Activated CD4-positive, CD25-positive, alpha-beta regulatory T cell treated with anti-CD3 and anti-CD28 coated beads, Interleukin-2, amount 50 U/mL, for 16 hours (primary cell): ENCODE data around the gene TAGLN3.
"Not testable (repeated sequence)": the region's sequence is repeated elsewhere in the genome, so short reads cannot be mapped to it uniquely, and the experiment has no call there.

Experiments used
- DNase-seq: peaks from one replicate; pipeline ENCODE4 v3.0.0-alpha.2; 2020; ENCODE audit warnings: low read depth, low spot score

TAGLN3 gene

DNA sequence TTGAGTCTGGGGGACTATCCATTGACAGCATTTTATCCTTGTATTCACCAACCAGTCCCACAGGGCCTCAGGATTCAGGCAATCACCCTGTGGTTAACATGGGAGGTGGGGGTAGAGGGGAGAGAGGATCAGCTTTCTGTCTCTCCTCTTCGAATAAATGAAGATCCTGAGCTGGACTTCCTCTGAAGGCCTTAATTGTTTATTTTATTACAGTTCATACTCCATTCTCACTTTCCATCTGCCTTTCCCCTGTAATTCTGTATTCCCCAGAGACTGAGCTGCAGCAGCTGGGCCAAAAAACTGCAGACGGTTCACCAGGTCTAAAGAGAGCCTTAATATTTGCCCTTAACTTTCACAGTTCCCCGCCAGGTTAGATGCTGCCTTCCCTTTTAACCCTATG, 11.9 kb downstream of the TAGLN3 start:
- DNase-seq = no peak

DNA sequence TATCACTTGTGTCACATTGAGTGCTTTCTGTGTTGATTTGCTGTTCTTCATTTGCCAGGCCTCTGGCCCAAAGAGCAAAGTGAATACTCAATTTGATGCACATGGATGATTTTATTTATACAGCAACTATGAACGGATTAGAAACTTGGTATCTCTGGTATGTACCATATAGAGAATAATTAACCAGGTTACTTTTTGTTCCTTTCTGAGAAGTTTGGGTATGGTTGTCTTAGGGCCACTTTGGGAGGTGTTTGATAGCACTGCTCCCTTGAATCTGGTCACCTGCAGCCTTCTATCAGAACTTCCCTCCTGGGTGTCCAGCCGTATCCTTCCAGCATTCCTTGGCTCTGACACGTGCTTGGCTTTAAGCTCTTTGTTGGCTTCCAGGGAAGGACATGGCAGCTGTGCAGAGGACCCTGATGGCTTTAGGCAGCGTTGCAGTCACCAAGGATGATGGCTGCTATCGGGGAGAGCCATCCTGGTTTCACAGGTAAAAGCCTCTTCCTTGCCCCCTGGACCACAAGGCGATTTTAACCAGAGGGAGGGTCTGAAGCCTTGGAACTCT, 12.7 kb downstream of the TAGLN3 start:
- no peak for DNase-seq

DNA sequence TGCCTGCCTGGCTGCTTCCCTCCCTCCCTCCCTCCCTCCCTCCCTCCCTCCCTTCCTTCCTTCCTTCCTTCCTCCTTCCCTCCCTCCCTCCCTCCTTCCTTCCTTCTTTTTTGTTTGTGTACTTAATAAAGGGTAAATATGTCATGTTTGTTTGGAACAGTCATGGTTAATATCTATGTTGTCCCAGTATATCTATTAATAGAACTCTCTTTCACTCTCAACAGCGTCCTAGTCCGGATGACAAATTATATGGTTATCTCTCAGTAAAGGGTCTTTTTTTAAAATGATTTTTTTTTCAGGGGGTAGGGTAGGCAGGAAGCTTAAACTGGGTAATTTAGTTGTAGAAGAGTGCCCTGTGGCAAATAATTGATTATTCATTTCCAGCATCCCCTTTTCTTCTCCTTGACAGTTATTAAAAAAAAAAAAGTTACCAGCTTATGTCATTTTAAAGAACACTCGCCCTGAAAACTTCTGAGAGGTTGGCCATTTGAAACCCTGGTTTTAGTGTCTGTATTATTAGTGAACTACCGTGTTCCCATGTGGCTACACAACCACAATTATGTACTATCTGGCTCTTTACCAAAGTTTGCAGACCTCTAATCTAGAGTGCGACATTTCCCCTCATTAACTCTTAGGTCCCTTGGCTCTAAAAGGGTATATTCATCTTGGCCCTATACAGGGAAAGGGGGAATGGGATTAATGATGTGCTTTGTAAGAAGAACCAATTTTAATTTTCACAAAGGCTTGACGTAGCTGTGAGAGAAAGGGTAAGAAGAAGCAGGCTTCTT, 13.7 kb downstream of the TAGLN3 start:
- no peak for DNase-seq

DNA sequence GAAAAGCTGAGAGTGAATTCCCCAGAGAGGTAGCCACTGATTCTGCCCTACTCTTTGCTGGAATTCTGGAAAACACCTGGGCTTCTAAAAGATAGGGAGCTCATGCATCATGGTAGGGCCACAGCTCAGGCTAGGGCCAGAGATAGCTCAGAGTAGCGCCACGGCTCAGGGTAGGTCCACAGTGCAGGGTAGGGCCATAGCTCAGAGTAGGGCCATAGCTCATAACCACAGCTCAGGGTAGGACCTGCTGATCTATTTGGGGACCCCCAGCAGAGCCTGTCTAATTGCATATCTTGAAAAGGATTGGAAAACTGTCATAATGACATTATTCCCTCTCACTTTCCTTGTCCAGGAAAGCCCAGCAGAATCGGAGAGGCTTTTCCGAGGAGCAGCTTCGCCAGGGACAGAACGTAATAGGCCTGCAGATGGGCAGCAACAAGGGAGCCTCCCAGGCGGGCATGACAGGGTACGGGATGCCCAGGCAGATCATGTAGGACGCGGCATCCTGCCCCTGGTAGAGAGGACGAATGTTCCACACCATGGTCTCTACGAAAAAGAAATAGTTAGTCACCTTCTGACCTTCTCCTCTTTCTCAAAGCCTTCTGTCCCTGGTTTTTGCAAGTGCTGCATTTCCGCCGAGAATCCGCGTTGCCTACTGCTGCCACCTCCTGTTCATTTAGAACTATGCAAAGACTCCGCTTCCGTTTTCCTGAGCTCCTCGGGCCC, 14.5 kb downstream of the TAGLN3 start:
- DNase-seq = peak; percentile 26

DNA sequence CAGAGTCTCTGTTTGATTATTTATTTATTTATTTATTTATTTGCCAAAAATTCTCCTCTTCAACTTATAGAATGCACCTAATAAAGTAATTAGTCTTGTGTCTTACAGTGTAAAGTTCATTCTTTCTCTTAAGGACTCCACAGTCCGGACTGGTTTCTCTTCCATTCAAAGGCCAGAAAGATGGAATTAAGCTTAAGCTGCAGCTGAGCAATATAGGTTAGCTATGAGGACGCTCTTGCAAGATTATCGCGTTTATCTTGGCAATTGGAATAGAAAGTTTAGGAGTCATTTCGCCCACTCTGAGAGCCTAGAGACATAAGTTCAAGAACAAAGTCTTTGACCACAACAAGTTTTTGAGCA, 15.0 kb downstream of the TAGLN3 start:
- no peak for DNase-seq

DNA sequence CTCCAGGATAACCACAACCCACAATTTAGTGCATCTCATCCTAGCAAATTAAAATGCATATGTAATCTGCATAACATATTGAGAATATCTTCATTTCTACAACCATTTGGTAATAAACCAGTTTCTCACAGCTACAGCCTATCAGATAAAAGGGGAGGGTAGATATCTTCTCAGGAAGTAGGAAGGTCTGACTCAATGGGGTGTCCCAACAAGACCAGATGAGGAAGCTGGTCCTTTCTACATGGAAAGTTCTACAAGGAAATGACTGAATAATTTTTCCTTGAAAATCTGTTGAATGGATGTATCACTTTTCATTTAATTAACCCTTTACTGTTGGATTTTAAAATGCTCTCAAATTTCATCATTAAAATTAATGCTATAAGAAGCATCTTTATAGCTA, 18.4 kb downstream of the TAGLN3 start:
- no peak for DNase-seq

DNA sequence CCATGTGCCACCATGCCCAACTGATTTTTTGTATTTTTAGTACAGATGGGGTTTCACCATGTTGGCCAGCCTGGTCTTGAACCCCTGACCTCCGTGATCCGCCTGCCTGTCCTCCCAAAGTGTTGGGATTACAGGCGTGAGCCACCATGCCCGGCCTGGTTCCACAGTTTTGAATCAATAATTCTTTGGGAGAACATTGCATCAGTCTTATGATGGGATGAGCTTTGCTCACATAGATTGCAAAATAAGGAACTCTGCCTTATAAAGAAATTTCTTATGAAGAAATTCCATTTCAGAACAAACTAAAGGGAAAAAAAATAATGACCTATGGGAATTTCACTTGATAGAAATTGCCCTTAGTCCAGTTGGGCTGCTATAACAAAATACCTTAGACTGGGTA, 20.0 kb downstream of the TAGLN3 start:
- DNase-seq = no peak

DNA sequence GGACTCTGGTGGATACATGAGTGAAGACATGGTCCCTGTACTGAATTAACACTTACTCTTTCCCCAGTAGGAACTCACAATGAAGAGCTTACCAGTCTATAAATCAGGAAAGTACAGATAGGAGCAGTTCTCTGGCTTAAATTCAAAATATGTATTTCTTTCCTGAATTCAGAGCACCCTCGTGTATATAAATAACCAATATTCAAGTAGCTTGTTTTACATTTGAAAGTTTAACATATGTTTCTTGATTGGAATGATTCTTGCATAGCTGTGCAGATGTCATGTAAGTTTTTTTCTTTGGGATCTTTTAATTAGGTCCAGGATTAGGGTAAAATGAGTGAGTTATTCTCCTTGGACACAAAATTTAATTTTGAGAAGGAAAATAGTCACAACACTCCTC, 21.0 kb downstream of the TAGLN3 start:
- DNase-seq = no peak

DNA sequence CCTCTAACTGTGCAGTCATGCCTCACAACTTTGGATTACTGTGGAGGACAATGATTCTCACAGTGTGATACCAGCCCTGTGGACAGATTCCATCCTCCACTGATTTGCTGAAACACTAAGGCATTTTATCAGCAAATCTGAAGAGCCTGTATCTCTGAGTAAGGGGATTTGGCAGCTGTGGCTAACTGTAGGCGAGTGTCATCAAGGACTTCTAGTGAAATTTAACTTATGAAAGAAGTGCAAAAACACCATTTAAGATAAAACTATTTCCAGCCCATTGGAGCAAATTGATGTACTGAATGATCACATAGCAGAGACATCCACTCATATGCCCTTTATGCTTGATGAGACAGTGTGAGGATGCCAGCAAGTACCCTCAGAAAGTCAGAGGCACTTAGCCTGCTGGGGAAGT, 22.0 kb downstream of the TAGLN3 start:
- DNase-seq = no peak

DNA sequence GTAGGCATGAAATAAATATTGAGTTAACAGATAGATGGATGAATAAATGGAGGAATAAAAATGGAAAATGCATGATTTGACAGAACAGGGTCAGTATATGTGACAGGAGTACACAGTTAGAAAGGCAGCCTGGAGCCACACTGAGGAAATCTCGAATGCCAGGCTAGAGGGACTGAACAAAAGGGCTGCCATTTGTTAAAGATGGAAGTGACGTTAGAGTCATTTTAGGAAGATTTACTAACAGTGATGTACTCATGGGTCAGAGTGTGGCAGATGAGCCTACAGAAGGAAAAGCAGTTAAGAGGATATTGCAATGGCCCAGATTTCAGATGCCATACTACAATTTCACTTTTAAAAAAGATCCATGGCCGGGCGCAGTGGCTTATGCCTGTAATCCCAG, 28.4 kb downstream of the TAGLN3 start:
- DNase-seq = no peak

DNA sequence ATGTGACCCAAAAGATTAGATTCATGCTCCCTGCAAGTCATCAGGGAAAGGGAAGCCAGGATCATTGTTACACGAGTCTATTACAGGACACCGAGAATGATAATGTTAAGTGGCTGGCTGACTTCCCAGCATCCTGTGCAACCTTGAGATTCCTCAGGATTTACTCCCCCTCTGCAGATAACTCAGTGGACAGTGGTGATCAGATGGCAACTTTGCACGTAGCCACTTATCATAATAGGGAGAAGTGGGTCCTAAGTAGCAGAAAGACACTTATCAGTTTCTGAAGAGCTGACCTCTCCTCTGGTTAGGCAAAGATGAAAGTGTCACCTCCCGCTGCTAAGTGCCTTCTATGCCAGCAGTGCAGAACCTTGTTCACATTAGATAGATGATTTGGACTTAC, 29.1 kb downstream of the TAGLN3 start:
- DNase-seq = no peak

DNA sequence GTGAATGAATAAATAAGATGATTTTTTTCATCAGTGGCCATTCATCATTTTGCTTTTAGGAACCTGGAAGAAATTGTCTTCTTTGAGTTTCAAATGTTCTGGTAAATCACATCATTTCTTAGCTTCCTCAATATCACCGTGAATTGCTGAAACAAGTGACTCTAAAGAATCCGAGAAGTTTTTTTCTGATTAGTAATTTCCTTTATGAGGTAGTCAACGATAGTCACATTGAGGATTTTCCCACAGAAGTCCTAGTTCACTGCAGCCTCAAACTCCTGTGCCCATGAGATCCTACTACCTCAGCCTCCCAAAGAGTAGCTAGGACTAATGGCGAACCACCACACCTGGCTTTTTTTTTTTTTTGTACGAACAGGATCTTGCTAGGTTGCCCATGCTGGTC, 32.2 kb downstream of the TAGLN3 start:
- no peak for DNase-seq

DNA sequence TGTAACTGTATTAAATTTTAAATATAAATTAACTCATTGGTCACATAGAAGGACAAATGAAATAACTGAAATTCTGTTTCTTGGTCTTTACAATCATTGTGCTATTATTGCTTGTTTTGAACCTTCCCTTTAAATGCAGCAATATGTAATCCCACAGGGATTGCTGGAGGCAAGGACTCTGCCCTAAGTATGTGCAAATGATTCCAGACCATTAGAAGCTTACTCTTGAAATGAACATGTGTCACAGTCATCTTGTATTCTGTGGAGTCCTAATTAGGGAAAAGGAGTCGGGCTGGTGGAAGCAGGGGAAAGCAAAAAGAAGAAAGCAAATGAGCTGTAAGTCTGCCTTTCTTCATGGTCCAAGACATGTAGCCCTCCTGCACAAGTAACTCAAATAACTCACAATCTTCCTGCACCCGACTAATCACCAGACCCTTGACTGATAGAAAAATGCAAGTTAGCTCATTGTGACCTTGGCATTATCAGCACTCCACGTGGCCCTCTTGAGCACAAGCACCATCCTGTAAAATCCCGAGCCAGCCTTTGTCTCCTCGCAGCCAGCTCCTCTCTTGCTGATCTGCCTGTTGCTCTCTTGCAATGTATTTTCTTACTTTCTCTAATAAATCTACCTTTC, 33.5 kb downstream of the TAGLN3 start:
- DNase-seq = no peak

DNA sequence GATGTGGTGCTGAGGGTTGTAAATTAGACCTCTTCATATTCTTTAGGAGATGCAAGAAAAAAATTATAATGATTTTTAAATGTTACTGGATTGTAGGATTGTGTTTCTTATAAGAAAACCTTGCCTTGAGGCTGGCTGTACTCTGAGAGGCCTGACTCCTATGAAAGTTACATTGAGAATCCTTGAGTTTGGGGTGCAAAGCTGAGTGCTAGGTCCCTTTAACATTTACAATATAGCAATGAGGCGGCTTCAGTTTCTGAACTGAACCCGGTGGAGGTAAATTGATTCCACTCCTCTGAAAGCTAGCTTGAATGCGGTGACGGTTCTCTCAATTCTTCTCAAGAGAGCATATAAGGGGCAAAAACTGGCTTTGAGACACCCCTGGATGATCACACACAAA, 35.7 kb downstream of the TAGLN3 start, which contains the start of gene TMPRSS7:
Gene TMPRSS7 (plus strand): TSS at position 301 of the 400 bp plus-strand sequence. CDS start 110 bp downstream, outside the sequence.
- no peak for DNase-seq

DNA sequence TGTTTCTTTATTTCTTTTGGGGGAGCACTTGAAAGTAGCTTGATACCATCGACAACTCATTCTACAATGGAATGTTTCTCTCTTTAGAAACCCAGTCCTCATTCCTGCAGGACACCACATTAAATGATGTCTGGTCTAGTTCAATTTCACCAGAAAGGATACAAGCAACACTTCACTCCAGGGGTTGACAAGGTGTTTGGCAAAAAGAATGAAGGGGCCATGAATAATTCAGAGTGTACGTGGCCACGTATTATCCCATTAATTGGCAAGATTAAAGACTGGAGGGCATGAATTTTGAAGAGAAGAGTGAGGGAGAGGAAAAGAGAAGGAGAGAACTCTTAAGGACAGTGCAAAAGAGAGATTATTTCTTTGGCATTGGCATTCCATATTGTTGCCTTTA, 36.5 kb downstream of the TAGLN3 start:
- no peak for DNase-seq

DNA sequence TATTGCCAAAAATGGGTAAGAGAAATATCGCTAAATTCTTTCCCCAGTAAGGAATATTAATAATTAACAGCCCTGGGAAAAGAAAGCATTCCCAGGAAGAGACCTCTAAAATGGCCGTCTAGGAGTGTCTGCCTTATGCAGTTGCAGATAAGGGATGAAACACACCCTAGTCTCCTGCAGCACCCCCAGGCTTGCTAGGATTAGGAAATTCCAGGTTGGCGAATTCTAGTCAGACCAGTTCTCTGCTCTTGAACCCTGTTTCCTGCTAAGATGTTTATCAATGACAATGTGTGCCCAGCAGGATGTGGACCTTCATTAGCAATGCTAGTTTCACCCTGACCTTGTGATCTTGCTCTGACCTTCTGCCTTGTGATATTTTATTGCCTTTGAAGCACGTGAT, 38.5 kb downstream of the TAGLN3 start:
- DNase-seq = not testable (repeated sequence)

DNA sequence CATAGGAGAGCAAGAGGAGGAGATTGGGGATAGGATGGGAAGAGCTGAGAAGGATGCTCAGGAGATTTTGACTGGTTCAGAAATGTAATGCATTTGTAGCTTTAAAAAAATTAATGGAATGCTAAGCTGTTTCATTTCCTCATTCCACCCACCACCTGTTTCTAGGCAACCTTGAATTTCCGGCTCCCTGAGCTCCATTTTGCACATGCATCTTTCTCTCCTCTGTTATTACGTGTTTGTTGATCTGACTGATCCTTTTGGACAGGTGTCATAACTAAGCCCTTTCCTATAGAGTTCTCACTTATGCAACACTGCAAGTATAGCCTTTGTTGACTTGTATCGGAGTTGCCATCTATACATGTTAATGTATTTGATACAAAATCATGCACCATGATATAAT, 40.1 kb downstream of the TAGLN3 start:
- DNase-seq = no peak

DNA sequence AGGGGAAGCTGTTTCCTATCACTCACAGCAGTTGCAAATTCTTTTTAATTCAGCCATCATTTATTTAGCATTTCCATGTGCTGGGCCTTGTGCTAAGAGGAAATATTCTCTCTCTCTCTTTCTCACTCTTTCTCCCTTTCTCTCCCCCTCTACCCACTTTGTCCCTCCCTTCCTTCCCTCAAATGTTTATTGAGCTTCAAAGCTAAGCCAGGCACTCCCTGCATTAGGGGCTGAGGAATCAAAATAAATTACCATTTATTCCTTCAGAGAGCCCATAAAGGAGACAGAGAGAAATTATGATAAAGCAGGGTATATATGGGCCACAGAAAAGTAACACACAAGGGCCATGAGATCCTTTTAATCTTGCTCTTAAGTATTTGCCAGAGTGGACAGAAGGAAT, 42.6 kb downstream of the TAGLN3 start:
- no peak for DNase-seq

DNA sequence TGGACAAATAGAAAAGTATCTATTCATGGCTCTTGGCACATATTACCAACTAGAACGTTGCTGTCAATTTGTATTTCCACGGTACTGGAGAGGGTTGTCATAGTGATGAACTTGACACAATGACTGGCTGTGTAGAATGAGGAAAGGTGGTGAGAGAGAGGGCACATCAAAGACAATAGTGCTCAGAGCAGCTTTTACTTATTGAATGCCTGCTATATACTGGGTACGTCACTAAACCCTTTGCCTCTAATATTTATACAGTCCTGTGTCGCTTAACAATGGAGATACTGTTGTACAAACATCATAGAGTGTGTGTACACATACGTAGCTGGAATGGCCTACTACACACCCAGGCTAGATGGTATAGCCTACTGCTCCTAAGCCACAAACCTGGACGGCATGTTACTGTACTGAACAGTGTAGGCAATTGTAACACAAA, 44.1 kb downstream of the TAGLN3 start:
- no peak for DNase-seq

DNA sequence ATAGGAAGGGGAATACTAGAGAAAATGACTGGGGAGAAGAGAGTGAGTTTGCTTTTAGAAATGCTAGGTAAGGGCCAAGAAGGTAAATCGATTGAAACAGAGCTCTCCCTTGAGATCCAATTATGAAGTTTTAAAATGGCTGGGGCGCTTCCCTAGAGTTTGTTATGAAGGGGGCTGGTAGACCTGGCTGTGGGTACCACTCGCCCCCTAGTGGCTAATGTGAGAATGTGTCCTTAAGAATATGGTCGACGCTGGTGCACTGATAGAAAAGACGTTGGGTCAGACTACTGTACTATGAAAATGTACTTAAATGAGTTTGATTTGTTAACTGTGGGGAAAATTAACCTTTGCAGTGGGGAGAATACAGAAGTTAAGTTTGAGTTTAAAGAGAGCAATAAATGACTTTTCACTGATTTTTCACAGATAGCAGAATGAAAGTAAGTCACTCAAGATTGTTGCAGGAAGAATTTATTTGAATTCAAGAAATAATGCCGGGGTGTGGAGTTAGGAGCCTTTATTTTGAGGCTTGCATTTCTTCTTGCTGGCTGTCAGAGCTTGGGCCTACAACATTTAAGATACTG, 45.0 kb downstream of the TAGLN3 start:
- peak; percentile 29 for DNase-seq

DNA sequence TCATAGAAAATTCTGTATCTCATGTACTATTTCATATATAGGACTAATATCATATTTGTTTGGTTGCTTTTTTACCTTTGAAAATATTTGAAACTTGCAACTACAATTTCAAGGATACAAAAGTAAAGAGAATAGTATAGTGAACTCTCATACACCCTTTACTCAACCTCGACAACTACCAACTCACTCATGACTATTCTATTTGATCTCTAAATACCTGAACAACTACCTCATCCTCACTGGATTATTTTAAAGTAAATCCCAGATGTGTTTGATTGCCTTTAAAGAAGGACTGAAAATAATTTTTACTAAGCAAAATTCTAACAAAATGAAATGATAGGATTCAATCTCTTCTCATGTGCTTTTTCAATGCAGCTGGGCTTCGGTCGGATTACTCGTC, 47.9 kb downstream of the TAGLN3 start:
- DNase-seq = no peak

DNA sequence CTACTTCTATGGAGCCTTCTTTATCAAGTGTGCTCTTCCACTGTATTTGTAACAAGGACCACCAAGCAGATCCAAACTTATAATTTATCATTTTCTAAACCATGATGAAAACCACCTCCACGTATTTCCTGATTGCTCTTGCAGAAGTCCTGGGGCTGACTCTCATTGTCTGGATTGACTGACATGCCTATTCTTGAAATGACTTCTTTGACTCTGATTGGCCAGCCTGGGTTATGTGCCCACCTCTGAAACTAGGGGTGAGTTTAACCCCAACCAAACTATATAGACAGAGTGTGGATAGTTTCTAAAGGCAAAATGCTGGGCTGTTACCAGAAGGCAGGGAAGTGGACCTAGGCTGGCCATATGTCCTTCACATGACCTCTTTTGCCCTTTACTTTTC, 48.5 kb downstream of the TAGLN3 start:
- no peak for DNase-seq
